ENCODE measurements around the gene DGCR8. TPM values are rescaled to one million over a fixed set of nuclear protein-coding genes. Genes with fewer than 3 reads are reported as not detected.

DGCR8 gene
- total RNA-seq (2021) = 31.9 and 34.7 TPM in 2 replicates
- percentile 79 among the genes with signal in this experiment for Bru-seq, nascent RNA
- percentile 78 among the genes with signal in this experiment for BruChase-seq, experiment 1, labeled RNA remaining after a 2-hour chase
- BruChase-seq, experiment 2, labeled RNA remaining after a 6-hour chase = percentile 80 among the genes with signal in this experiment
- long read RNA-seq, full-length matches to known transcripts = 15 of 19 reads
- long read RNA-seq, partial matches to known transcripts = 3 of 19 reads
- long read RNA-seq, other reads (novel, unspliced or antisense) = 1 of 19 reads

- Histone ChIP-seq H3K27ac (peak within 1 kb of the TSS; percentile 61), H3K79me2 (ENCODE audit: low read depth) (peaks cover 45% of the 10 kb centered on the region), H3F3A (ENCODE audit: insufficient read depth, low read depth) (peaks cover 16% of the 10 kb centered on the region), H3K27me3 (ENCODE audit: insufficient read depth, low read depth) (no peaks in the 10 kb centered on the region), H3K9me3 (ENCODE audit: insufficient read depth, low read depth) (no peaks in the 10 kb centered on the region), H3K4me2 (peak within 1 kb of the TSS; percentile 90), H4K20me1 (ENCODE audit: insufficient read depth) (peaks cover 15% of the 10 kb centered on the region), H3K36me3 (ENCODE audit: low read depth) (no peaks in the 10 kb centered on the region), H3K9me2 (ENCODE audit: insufficient read depth) (no peaks in the 10 kb centered on the region), H3K4me1 (replicated peaks; ENCODE audit: insufficient read depth) (peaks cover 4% of the 10 kb centered on the region; the same call in 1 of the 2 replicates), H3K4me3 (peak within 1 kb of the TSS; percentile 91), H2AFZ (peak within 1 kb of the TSS; percentile 91)
- TF ChIP-seq, protein P1, sequence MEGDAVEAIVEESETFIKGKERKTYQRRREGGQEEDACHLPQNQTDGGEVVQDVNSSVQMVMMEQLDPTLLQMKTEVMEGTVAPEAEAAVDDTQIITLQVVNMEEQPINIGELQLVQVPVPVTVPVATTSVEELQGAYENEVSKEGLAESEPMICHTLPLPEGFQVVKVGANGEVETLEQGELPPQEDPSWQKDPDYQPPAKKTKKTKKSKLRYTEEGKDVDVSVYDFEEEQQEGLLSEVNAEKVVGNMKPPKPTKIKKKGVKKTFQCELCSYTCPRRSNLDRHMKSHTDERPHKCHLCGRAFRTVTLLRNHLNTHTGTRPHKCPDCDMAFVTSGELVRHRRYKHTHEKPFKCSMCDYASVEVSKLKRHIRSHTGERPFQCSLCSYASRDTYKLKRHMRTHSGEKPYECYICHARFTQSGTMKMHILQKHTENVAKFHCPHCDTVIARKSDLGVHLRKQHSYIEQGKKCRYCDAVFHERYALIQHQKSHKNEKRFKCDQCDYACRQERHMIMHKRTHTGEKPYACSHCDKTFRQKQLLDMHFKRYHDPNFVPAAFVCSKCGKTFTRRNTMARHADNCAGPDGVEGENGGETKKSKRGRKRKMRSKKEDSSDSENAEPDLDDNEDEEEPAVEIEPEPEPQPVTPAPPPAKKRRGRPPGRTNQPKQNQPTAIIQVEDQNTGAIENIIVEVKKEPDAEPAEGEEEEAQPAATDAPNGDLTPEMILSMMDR (conservative IDR thresholded peaks at IDR 0.05) = no peak
- TF ChIP-seq EZH2 (IDR thresholded peaks at IDR 0.05; ENCODE audit: low read depth) = no peak
- ChIA-PET POLR2A (ENCODE audit: unreplicated experiment) (interaction anchor here (0.6 kb wide), 1 partner anchor 17 kb away, joined by 6 read pairs; no protein-coding TSS in a partner anchor), CTCF (no interaction called here)
- intact Hi-C loops (cut with micrococcal nuclease; ENCODE audit: unreplicated experiment) = loop anchor here (2.0 kb wide), 1 partner anchor 37 kb away; the partner anchor contains the start of genes RANBP1 and TRMT2A
- BruUV-seq (replicated peaks) = no TSS peak
- DNase-seq = peak; percentile 65 to 89
These were observed at the start of gene DGCR8 for GRCh38 chr22:20079745-20080444. Gene DGCR8 (plus strand): TSS chr22:20080241. CDS start chr22:20085964, 5,723 bp downstream.

DNA sequence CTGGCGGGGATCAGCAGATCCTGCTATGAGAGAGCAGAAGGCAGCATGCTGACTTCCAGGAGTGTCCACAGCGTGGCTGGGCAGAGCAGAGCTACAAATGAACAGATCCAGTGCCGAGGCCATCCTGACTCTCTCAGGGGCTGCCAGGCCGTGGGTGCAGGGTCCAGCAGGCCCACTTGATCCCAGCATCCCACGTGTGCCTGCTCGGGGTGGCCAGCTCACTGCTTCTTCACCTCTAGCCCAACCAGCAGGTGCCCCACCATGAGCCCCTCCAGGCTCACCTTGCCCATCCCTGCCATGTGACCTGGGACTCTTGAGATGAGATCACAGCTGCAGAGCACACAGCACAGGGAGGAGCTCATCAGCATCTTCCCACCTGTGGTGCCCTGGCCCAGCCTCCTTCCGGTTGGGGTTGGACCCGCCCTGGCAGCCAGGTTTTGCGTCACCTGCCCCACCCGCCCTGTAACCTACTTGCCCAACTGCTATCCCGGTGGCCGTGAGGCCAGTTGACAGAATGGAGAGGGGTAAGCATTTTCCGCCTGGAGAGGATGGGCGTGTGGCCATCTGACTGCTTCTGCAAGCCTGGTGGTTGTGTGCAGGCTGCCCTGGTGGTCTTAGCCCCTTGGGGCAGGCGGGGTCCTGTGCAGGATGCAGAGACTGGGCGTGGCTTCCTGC, 48.2 kb upstream of the DGCR8 start:
- Histone ChIP-seq H3K4me1 (replicated peaks; ENCODE audit: insufficient read depth) (no peaks in the 10 kb centered on the region), H3K4me2 (no peak overlapping the region), H3K4me3 (no peak overlapping the region), H4K20me1 (ENCODE audit: insufficient read depth) (no peaks in the 10 kb centered on the region), H3K27ac (no peak overlapping the region), H3K27me3 (ENCODE audit: insufficient read depth, low read depth) (no peaks in the 10 kb centered on the region), H3F3A (ENCODE audit: insufficient read depth, low read depth) (no peaks in the 10 kb centered on the region), H3K79me2 (ENCODE audit: low read depth) (no peaks in the 10 kb centered on the region), H3K9me3 (ENCODE audit: insufficient read depth, low read depth) (no peaks in the 10 kb centered on the region), H3K36me3 (ENCODE audit: low read depth) (no peaks in the 10 kb centered on the region), H3K9me2 (ENCODE audit: insufficient read depth) (no peaks in the 10 kb centered on the region), H2AFZ (no peak overlapping the region)
- CTCF ChIA-PET = no interaction called here
- DNase-seq = no peak
- POLR2A ChIA-PET (ENCODE audit: unreplicated experiment) = no interaction called here
- no peak for TF ChIP-seq EZH2 (IDR thresholded peaks at IDR 0.05; ENCODE audit: low read depth)
- TF ChIP-seq, protein P1 (conservative IDR thresholded peaks at IDR 0.05) = no peak
- intact Hi-C loops (cut with micrococcal nuclease; ENCODE audit: unreplicated experiment) = no loop called here
- BruUV-seq (replicated peaks) = no TSS peak

DNA sequence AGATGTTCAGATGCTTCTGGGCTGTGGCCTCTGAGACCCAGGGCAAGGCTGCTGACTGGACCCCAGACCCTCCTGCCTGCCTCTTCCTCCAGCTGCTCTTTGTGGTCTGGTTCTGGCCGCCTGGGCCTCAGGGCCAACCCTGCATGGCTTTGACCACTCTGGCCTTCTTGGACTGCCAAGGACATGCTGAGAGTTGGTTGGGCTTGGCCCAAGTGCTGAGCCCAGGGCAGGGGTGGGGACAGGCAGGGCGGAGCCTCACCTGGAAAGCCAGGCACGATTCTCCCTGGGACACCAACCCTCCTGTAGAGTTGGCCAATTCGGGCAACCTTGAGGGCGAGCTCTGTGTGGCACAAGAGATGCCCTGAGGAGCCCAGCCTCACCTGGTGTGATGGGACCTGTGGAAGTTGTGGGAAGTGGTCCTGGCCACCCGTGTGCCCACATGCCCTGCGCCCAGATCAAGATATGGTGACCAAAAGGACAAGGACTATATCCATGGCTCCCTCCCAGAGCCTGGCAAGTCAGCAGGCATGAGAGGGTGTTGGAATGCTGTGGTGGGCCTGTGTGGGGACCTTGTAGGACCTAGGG, 47.5 kb upstream of the DGCR8 start:
- Histone ChIP-seq H3K27ac (no peak overlapping the region), H2AFZ (no peak overlapping the region), H3K9me2 (ENCODE audit: insufficient read depth) (no peaks in the 10 kb centered on the region), H3K4me2 (no peak overlapping the region), H3K9me3 (ENCODE audit: insufficient read depth, low read depth) (no peaks in the 10 kb centered on the region), H3K4me1 (replicated peaks; ENCODE audit: insufficient read depth) (no peaks in the 10 kb centered on the region), H4K20me1 (ENCODE audit: insufficient read depth) (no peaks in the 10 kb centered on the region), H3F3A (ENCODE audit: insufficient read depth, low read depth) (no peaks in the 10 kb centered on the region), H3K27me3 (ENCODE audit: insufficient read depth, low read depth) (no peaks in the 10 kb centered on the region), H3K79me2 (ENCODE audit: low read depth) (no peaks in the 10 kb centered on the region), H3K36me3 (ENCODE audit: low read depth) (no peaks in the 10 kb centered on the region), H3K4me3 (no peak overlapping the region)
- DNase-seq = no peak
- CTCF ChIA-PET = no interaction called here
- BruUV-seq (replicated peaks) = no TSS peak
- intact Hi-C loops (cut with micrococcal nuclease; ENCODE audit: unreplicated experiment) = no loop called here
- POLR2A ChIA-PET (ENCODE audit: unreplicated experiment) = no interaction called here
- no peak for TF ChIP-seq EZH2 (IDR thresholded peaks at IDR 0.05; ENCODE audit: low read depth)
- TF ChIP-seq, protein P1 (conservative IDR thresholded peaks at IDR 0.05) = no peak

Data from PC-9 (cell line).